Type B pancreatic cell (in vitro differentiated cells): ENCODE measurements around the gene MARCHF2. TPM values are rescaled to one million over a fixed set of nuclear protein-coding genes. Genes with fewer than 3 reads are reported as not detected.

Experiments used
- DNase-seq: peaks from one replicate; pipeline ENCODE4 v3.0.0; 2021; ENCODE audit warnings: mixed read lengths; ENCODE audit not compliant: unreplicated experiment; ENCODE audit errors: extremely low spot score
- H3K27ac Mint-ChIP-seq: 2 replicates; pipeline ENCODE4 v1.8.0; 2021; ENCODE audit warnings: mild to moderate bottlenecking, mixed read lengths
- H3K27me3 Mint-ChIP-seq: 2 replicates; pipeline ENCODE4 v1.8.0; 2021; ENCODE audit warnings: mixed read lengths
- H3K36me3 Mint-ChIP-seq: 2 replicates; pipeline ENCODE4 v1.8.0; 2021; ENCODE audit warnings: mixed read lengths
- H3K4me1 Mint-ChIP-seq: one replicate; pipeline ENCODE4 v1.8.0; 2021; ENCODE audit warnings: mixed read lengths; ENCODE audit not compliant: unreplicated experiment
- H3K4me3 Mint-ChIP-seq: 2 replicates; pipeline ENCODE4 v1.8.0; 2021; ENCODE audit warnings: mild to moderate bottlenecking, mixed read lengths
- H3K9me3 Mint-ChIP-seq: 2 replicates; pipeline ENCODE4 v1.8.0; 2021; ENCODE audit warnings: mixed read lengths
- total RNA-seq: library from RNA; stranded (reverse); gene quantifications from 2 replicates; pipeline ENCODE4 v1.2.1, GENCODE V29; 2021; ENCODE audit warnings: low replicate concordance
- TF ChIP-seq, protein P1 (sequence below): fragments of 200-600 bp; sonication (generic); conservative IDR thresholded peaks from 2 replicates; pipeline ENCODE4 v1.5.0; 2021; ENCODE audit warnings: antibody characterized with exemption, mild to moderate bottlenecking

Gene MARCHF2
- total RNA-seq, 1 donor from 2014 or later, result 15.5 TPM

DNA sequence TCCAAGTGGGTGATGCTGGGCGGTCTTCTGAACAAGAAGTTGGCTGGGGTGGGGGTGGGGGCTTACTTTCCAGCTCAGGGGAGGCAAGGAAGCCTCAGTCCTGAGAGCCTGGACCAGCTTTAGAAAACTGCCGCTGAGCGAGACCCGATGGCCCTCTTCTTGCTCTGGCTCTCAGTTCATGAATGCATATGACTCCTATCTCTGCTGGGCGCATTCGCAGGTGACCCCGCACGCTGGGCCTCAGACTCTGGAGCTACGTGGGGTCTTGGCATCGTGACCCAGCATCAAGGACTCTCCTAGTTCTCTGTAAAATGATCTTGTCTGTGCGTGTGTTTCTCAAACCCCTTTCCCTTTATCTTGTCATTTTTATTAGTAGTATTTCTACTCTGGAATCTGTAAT, 69.6 kb downstream of the MARCHF2 start:
- H3K9me3 Mint-ChIP-seq, result no peaks in the 10 kb centered on the region
- TF ChIP-seq, protein P1, sequence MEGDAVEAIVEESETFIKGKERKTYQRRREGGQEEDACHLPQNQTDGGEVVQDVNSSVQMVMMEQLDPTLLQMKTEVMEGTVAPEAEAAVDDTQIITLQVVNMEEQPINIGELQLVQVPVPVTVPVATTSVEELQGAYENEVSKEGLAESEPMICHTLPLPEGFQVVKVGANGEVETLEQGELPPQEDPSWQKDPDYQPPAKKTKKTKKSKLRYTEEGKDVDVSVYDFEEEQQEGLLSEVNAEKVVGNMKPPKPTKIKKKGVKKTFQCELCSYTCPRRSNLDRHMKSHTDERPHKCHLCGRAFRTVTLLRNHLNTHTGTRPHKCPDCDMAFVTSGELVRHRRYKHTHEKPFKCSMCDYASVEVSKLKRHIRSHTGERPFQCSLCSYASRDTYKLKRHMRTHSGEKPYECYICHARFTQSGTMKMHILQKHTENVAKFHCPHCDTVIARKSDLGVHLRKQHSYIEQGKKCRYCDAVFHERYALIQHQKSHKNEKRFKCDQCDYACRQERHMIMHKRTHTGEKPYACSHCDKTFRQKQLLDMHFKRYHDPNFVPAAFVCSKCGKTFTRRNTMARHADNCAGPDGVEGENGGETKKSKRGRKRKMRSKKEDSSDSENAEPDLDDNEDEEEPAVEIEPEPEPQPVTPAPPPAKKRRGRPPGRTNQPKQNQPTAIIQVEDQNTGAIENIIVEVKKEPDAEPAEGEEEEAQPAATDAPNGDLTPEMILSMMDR, result no peak
- H3K4me1 Mint-ChIP-seq, result peaks cover 15% of the 10 kb centered on the region
- H3K4me3 Mint-ChIP-seq, result no peak overlapping the region
- no peak overlapping the region for H3K27ac Mint-ChIP-seq
- H3K27me3 Mint-ChIP-seq, result no peaks in the 10 kb centered on the region
- H3K36me3 Mint-ChIP-seq, result peaks cover 29% of the 10 kb centered on the region
- DNase-seq, result no peak

DNA sequence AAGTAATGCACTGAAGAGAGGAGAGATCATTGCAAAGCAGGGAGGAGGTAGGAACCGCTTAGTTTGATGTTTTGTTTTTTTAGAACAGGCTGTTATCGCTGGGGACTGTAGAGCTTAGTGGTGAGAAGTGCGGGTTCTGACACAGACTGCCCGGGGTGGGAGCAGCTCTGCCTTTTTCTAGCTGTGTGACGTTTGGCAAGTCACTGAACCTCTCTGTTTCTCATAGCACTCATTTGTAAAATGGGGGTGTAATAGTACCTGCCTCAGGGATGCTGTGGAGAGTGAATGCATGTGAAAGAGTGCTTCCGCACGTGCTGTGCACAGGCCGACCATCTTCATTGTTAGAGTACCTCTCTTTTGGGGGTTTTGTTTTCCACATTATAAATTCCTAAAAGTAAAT, 70.1 kb downstream of the MARCHF2 start:
- no peak for DNase-seq
- H3K27ac Mint-ChIP-seq, result no peak overlapping the region
- H3K4me1 Mint-ChIP-seq, result peaks cover 12% of the 10 kb centered on the region
- TF ChIP-seq, protein P1, result no peak
- H3K27me3 Mint-ChIP-seq, result no peaks in the 10 kb centered on the region
- peaks cover 28% of the 10 kb centered on the region for H3K36me3 Mint-ChIP-seq
- no peaks in the 10 kb centered on the region for H3K9me3 Mint-ChIP-seq
- no peak overlapping the region for H3K4me3 Mint-ChIP-seq

DNA sequence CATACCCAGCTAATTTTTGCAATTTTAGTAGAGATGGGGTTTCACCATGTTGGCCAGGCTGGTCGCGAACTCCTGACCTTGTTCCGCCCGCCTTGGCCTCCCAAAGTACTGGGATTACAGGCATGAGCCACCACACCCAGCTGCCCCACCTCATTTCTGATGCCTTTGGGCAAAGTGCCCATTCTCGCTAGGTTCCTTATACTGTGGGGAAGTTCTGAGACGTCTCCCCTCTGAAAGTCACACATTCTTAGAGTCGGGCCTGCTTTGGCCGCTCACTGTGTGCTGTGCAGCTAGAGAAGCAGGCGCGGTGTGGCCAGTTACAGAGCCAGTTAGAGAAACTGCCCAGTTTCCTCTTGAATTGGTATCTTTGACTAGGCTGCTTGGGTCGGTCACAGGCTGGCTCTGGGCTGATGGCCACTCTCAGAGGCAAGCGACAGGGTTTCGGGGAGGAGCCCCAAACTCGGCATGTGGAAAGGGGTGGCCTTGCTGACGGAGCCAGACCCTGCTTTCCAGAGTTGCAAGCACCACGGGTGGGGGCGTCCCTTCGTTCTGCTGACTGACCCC, 71.3 kb downstream of the MARCHF2 start:
- no peak for DNase-seq
- no peak overlapping the region for H3K27ac Mint-ChIP-seq
- H3K27me3 Mint-ChIP-seq, result no peaks in the 10 kb centered on the region

DNA sequence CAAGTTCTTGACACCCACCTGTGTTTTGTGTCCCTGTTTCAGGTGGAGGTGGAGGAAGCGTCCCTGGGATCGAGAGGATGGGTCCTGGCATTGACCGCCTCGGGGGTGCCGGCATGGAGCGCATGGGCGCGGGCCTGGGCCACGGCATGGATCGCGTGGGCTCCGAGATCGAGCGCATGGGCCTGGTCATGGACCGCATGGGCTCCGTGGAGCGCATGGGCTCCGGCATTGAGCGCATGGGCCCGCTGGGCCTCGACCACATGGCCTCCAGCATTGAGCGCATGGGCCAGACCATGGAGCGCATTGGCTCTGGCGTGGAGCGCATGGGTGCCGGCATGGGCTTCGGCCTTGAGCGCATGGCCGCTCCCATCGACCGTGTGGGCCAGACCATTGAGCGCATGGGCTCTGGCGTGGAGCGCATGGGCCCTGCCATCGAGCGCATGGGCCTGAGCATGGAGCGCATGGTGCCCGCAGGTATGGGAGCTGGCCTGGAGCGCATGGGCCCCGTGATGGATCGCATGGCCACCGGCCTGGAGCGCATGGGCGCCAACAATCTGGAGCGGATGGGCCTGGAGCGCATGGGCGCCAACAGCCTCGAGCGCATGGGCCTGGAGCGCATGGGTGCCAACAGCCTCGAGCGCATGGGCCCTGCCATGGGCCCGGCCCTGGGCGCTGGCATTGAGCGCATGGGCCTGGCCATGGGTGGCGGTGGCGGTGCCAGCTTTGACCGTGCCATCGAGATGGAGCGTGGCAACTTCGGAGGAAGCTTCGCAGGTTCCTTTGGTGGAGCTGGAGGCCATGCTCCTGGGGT, 72.7 kb downstream of the MARCHF2 start:
- no peak for DNase-seq
- Mint-ChIP-seq H3K4me1 (peaks cover 12% of the 10 kb centered on the region), H3K36me3 (peaks cover 25% of the 10 kb centered on the region), H3K9me3 (no peaks in the 10 kb centered on the region), H3K4me3 (no peak overlapping the region), H3K27ac (no peak overlapping the region), H3K27me3 (no peaks in the 10 kb centered on the region)
- TF ChIP-seq, protein P1, result no peak

More for the DNA sequence above, 71.3 kb downstream of the MARCHF2 start:
- TF ChIP-seq, protein P1, result no peak
- Mint-ChIP-seq H3K9me3 (no peaks in the 10 kb centered on the region), H3K4me1 (peaks cover 15% of the 10 kb centered on the region), H3K36me3 (peaks cover 26% of the 10 kb centered on the region), H3K4me3 (no peak overlapping the region)

DNA sequence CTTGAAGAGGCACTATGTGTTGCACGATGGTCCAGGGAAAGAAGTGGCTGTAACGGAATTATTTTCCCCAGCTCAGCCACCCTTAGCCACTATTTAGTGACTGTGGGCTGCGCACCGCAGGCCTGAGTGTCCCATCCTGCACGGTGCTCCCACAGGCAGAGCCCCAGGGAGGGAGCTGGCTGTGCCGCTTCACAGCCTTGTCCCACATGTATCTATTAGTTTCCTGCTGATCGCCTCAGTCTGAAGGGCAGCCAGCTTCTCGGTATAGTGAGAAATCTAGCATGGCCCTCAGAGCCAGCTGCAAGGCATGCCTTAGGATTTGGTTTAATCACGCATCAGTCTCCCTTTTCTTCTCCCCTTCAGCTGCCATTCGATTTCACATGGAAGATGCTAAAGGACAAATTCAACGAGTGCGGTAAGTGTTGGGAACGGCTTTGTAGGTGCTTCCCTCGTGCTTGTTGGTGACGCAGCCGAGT, 73.6 kb downstream of the MARCHF2 start:
- no peak overlapping the region for H3K4me3 Mint-ChIP-seq
- H3K4me1 Mint-ChIP-seq, result peaks cover 4% of the 10 kb centered on the region
- H3K36me3 Mint-ChIP-seq, result peaks cover 22% of the 10 kb centered on the region
- no peaks in the 10 kb centered on the region for H3K27me3 Mint-ChIP-seq
- no peak overlapping the region for H3K27ac Mint-ChIP-seq
- no peaks in the 10 kb centered on the region for H3K9me3 Mint-ChIP-seq
- TF ChIP-seq, protein P1, result no peak
- DNase-seq, result no peak
